ENCODE results near the gene TSSK2.

The TSSK2 gene

GRCh38 chr22:19092725-19093124 is 38.4 kb upstream of the TSSK2 start:
- no peaks in the 10 kb centered on the region for H3K27me3 ChIP-seq (ENCODE audit: control insufficient read depth, insufficient read depth, low read length)
- no peak overlapping the region for H3K9ac ChIP-seq (ENCODE audit: low read depth, low read length)

DNA sequence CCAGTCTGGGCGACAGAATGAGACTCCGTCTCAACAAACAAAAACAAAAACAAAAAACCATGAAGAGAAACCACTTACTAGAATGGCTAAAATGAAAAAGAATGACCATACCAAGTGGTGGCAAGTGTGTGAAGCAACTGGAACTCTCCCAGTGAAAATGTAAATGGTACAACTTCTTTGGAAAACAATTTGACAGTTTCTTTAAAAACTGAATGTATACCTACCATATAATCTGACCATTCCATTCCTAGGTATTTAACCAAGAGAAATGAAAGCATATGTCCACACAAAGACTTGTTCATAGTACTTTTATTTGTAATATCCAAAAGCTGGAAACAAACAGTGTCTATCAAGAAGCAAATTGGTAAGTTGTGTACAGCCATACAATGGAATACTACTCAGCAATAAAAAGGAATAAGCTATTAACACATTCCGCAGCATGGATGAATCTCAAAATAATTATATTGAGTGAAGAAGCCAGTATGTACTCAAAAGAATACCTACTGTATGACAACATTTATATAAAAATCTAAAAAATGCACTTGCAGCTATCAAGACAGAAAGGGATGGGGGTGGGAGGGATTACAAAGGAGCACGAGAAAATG is 36.6 kb upstream of the TSSK2 start:
- H3K9me3 ChIP-seq (ENCODE audit: control insufficient read depth, insufficient read depth, low read length) = no peaks in the 10 kb centered on the region
- no peak overlapping the region for H3K9ac ChIP-seq (ENCODE audit: low read depth, low read length)
- H3K4me3 ChIP-seq (ENCODE audit: low read depth, low read length) = no peak overlapping the region
- H3K36me3 ChIP-seq (ENCODE audit: control insufficient read depth, insufficient read depth, low read length) = no peaks in the 10 kb centered on the region
- no peaks in the 10 kb centered on the region for H3K4me1 ChIP-seq (ENCODE audit: control insufficient read depth, insufficient read depth, low read length)
- no peaks in the 10 kb centered on the region for H3K27me3 ChIP-seq (ENCODE audit: control insufficient read depth, insufficient read depth, low read length)

More at GRCh38 chr22:19092725-19093124, 38.4 kb upstream of the TSSK2 start:
- no peaks in the 10 kb centered on the region for H3K9me3 ChIP-seq (ENCODE audit: control insufficient read depth, insufficient read depth, low read length)
- no peak overlapping the region for H3K4me3 ChIP-seq (ENCODE audit: low read depth, low read length)
- no peaks in the 10 kb centered on the region for H3K4me1 ChIP-seq (ENCODE audit: control insufficient read depth, insufficient read depth, low read length)
- H3K36me3 ChIP-seq (ENCODE audit: control insufficient read depth, insufficient read depth, low read length) = peaks cover 4% of the 10 kb centered on the region

GRCh38 chr22:19096555-19096954 is 34.6 kb upstream of the TSSK2 start:
- Histone ChIP-seq H3K9me3 (ENCODE audit: control insufficient read depth, insufficient read depth, low read length) (no peaks in the 10 kb centered on the region), H3K36me3 (ENCODE audit: control insufficient read depth, insufficient read depth, low read length) (no peaks in the 10 kb centered on the region), H3K9ac (ENCODE audit: low read depth, low read length) (no peak overlapping the region), H3K4me1 (ENCODE audit: control insufficient read depth, insufficient read depth, low read length) (no peaks in the 10 kb centered on the region), H3K27me3 (ENCODE audit: control insufficient read depth, insufficient read depth, low read length) (no peaks in the 10 kb centered on the region), H3K4me3 (ENCODE audit: low read depth, low read length) (no peak overlapping the region)

DNA sequence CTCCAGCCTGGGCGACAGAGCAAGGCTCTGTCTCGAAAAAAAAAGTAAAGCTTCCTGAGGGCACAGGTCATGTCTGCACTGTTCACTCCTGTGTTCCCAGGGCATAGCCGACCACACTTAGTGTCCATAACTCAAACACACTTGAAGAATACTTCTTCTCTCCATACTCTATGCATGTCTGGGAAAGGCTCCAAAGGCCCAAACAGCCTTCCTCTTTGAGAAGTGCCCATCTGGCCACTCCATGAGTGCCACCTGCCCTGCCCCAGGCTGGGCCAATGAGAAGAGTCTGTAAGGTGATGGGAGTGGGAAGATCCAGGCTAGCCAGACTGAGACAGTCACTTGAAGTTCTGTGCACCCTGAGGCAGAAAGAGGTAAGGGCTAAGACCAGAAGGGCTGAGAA is 33.6 kb upstream of the TSSK2 start:
- Histone ChIP-seq H3K27me3 (ENCODE audit: control insufficient read depth, insufficient read depth, low read length) (no peaks in the 10 kb centered on the region), H3K9ac (ENCODE audit: low read depth, low read length) (no peak overlapping the region), H3K4me1 (ENCODE audit: control insufficient read depth, insufficient read depth, low read length) (no peaks in the 10 kb centered on the region), H3K36me3 (ENCODE audit: control insufficient read depth, insufficient read depth, low read length) (no peaks in the 10 kb centered on the region), H3K9me3 (ENCODE audit: control insufficient read depth, insufficient read depth, low read length) (no peaks in the 10 kb centered on the region), H3K4me3 (ENCODE audit: low read depth, low read length) (no peak overlapping the region)

DNA sequence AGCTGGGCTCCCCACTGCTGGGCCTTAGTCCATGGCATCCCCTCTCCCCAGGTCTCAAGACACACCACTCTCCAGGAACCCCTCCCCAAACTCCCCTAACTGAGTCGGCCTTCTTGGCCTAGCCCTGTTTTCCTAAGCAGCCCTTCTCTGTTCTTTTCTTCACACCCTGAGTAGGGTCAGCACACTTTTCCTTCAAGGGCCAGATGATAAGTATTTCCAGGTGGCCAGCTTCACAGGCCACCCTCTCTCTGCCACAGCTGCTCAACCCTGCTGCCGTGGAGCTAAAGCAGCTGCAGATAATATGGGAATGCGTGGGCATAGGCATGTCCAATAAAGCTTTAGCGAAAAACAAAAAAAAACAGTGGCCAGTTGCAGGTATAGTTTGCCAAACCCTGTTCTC is 33.0 kb upstream of the TSSK2 start:
- Histone ChIP-seq H3K4me3 (ENCODE audit: low read depth, low read length) (no peak overlapping the region), H3K4me1 (ENCODE audit: control insufficient read depth, insufficient read depth, low read length) (no peaks in the 10 kb centered on the region), H3K9me3 (ENCODE audit: control insufficient read depth, insufficient read depth, low read length) (no peaks in the 10 kb centered on the region), H3K36me3 (ENCODE audit: control insufficient read depth, insufficient read depth, low read length) (no peaks in the 10 kb centered on the region), H3K27me3 (ENCODE audit: control insufficient read depth, insufficient read depth, low read length) (no peaks in the 10 kb centered on the region), H3K9ac (ENCODE audit: low read depth, low read length) (no peak overlapping the region)

DNA sequence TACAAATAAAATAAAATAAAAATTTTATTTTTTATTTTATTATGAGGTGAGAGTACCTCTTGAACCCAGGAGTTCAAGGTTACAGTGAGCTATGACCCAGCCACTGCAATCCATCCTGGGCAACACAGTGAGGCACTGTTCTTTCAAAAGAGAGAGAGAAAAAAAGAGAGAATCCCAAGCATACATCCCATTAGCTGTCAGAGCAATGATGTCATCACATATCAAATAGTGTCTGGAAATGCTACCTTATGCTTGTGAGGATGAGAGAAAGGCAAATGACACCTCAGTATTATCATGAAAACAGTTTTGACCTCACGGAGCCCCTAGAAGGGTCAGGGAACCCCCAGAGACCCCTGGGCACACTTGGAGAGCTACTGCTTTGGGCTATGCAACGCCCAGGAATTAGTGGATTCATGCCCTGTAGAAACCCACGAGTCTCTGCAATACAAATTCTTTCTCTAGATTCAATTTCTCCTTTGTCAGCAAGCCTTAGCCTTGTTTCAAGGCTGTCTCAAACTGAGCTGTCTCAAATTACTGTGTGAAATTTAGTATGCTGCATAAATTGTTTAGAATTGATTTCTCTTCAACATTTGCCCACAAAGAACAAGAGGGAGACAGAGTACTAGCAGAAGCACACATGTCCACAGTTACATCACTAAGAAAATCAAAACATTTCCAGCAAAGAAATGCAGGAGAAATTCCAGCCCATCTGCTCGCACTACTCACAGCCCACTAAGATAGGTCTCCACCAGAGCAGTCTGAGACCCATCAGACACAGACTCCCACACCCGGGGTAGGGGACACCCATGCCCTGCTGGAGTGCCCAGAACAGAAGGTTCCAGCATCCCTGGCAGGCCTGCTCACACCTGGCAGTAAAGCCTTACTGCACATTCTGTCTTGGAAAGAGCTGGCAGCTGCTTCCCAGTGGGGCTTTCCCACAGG is 27.0 kb upstream of the TSSK2 start:
- Histone ChIP-seq H3K27me3 (ENCODE audit: control insufficient read depth, insufficient read depth, low read length) (no peaks in the 10 kb centered on the region), H3K9ac (ENCODE audit: low read depth, low read length) (no peak overlapping the region), H3K9me3 (ENCODE audit: control insufficient read depth, insufficient read depth, low read length) (no peaks in the 10 kb centered on the region), H3K4me1 (ENCODE audit: control insufficient read depth, insufficient read depth, low read length) (no peaks in the 10 kb centered on the region), H3K4me3 (ENCODE audit: low read depth, low read length) (no peak overlapping the region), H3K36me3 (ENCODE audit: control insufficient read depth, insufficient read depth, low read length) (no peaks in the 10 kb centered on the region)

DNA sequence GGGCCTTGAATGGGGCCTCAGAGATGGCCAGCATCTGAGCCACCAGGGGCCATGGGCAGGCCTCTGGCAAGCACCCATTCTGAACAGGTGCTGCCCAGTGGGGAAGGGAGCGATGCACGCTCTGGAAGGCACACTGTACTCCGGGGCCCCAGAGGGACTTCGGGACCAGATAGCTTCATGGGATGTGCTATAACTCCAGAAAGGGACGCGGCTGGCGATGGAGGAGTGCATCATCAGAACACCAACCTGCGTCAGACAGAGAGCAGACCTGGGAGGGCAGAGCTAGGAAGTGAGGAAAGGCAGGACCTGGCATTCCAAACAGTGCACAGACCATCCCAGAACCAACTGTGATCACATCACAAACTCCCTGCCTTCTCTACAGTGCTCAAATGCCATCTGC is 25.7 kb upstream of the TSSK2 start:
- no peaks in the 10 kb centered on the region for H3K27me3 ChIP-seq (ENCODE audit: control insufficient read depth, insufficient read depth, low read length)
- no peaks in the 10 kb centered on the region for H3K36me3 ChIP-seq (ENCODE audit: control insufficient read depth, insufficient read depth, low read length)
- H3K9me3 ChIP-seq (ENCODE audit: control insufficient read depth, insufficient read depth, low read length) = no peaks in the 10 kb centered on the region
- H3K9ac ChIP-seq (ENCODE audit: low read depth, low read length) = no peak overlapping the region
- H3K4me3 ChIP-seq (ENCODE audit: low read depth, low read length) = no peak overlapping the region
- peaks cover 8% of the 10 kb centered on the region for H3K4me1 ChIP-seq (ENCODE audit: control insufficient read depth, insufficient read depth, low read length)

- Histone ChIP-seq H3K9ac (ENCODE audit: low read depth, low read length) (no peak overlapping the region), H3K27me3 (ENCODE audit: control insufficient read depth, insufficient read depth, low read length) (no peaks in the 10 kb centered on the region), H3K9me3 (ENCODE audit: control insufficient read depth, insufficient read depth, low read length) (no peaks in the 10 kb centered on the region), H3K4me3 (ENCODE audit: low read depth, low read length) (no peak overlapping the region), H3K36me3 (ENCODE audit: control insufficient read depth, insufficient read depth, low read length) (no peaks in the 10 kb centered on the region), H3K4me1 (ENCODE audit: control insufficient read depth, insufficient read depth, low read length) (peaks cover 8% of the 10 kb centered on the region)
These were observed 25.0 kb upstream of the TSSK2 start for GRCh38 chr22:19105867-19106802.

GRCh38 chr22:19106886-19107729 is 24.0 kb upstream of the TSSK2 start:
- H3K4me1 ChIP-seq (ENCODE audit: control insufficient read depth, insufficient read depth, low read length) = peaks cover 10% of the 10 kb centered on the region
- no peak overlapping the region for H3K9ac ChIP-seq (ENCODE audit: low read depth, low read length)
- H3K9me3 ChIP-seq (ENCODE audit: control insufficient read depth, insufficient read depth, low read length) = no peaks in the 10 kb centered on the region
- no peak overlapping the region for H3K4me3 ChIP-seq (ENCODE audit: low read depth, low read length)
- H3K36me3 ChIP-seq (ENCODE audit: control insufficient read depth, insufficient read depth, low read length) = no peaks in the 10 kb centered on the region
- H3K27me3 ChIP-seq (ENCODE audit: control insufficient read depth, insufficient read depth, low read length) = no peaks in the 10 kb centered on the region

DNA sequence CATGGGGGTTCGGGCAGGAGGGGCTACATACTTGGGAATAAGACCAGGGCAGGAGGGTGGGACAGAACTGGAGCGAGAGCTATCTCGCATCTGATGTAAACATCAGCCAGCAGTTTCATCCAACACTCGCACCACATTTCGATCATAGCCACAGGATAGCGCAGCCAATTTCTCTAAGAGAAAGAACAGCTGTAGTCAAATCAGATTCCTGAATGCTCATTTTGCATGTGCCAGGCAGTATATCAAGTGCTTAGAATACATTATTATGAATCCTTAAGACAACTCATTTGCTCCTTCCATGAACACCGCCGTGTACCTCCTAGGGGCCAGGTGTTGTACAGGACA is 23.4 kb upstream of the TSSK2 start:
- Histone ChIP-seq H3K36me3 (ENCODE audit: control insufficient read depth, insufficient read depth, low read length) (no peaks in the 10 kb centered on the region), H3K4me3 (ENCODE audit: low read depth, low read length) (no peak overlapping the region), H3K4me1 (ENCODE audit: control insufficient read depth, insufficient read depth, low read length) (peaks cover 10% of the 10 kb centered on the region), H3K9me3 (ENCODE audit: control insufficient read depth, insufficient read depth, low read length) (no peaks in the 10 kb centered on the region), H3K27me3 (ENCODE audit: control insufficient read depth, insufficient read depth, low read length) (no peaks in the 10 kb centered on the region), H3K9ac (ENCODE audit: low read depth, low read length) (no peak overlapping the region)

- Histone ChIP-seq H3K9ac (ENCODE audit: low read depth, low read length) (no peak overlapping the region), H3K9me3 (ENCODE audit: control insufficient read depth, insufficient read depth, low read length) (no peaks in the 10 kb centered on the region), H3K27me3 (ENCODE audit: control insufficient read depth, insufficient read depth, low read length) (no peaks in the 10 kb centered on the region), H3K36me3 (ENCODE audit: control insufficient read depth, insufficient read depth, low read length) (no peaks in the 10 kb centered on the region), H3K4me3 (ENCODE audit: low read depth, low read length) (no peak overlapping the region), H3K4me1 (ENCODE audit: control insufficient read depth, insufficient read depth, low read length) (peaks cover 10% of the 10 kb centered on the region)
These were observed 22.3 kb upstream of the TSSK2 start for GRCh38 chr22:19108807-19109197.

Measured in iPS-15b (cell line).